ENCODE data around the gene SIT1. TPM values are rescaled to one million over a fixed set of nuclear protein-coding genes. Genes with fewer than 3 reads are reported as not detected.
A peak's percentile ranks its signal among the peaks of the same experiment; 100 is the strongest.

SIT1 gene, protein sequence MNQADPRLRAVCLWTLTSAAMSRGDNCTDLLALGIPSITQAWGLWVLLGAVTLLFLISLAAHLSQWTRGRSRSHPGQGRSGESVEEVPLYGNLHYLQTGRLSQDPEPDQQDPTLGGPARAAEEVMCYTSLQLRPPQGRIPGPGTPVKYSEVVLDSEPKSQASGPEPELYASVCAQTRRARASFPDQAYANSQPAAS
- not detected for total RNA-seq

- no peak for DNase-seq
Observed at GRCh38 chr9:35650341-35651158, at the start of gene SIT1. TSS of gene SIT1 (minus strand) at chr9:35650931. CDS start at chr9:35650853, 78 bp downstream.

DNA sequence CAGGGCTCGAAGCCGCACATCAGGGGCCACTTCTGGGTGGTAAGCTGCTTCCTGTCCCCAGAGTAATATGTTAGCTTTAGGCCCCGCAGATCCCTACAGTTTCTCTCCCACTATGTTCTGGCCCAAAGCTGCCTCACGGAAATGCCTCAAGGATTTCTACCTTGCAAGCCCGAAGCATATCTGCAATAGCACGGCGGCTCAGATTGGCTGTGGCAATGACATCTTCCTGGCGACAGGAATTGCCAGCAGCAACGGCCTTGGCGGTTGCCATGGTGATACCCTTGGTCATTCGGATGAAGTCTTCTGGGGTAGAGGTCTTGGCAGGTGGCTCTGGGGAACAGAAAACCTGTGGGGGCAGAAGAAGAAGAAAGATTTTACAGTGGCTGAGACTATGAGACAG is 49.3 kb upstream of the SIT1 start:
- no peak for DNase-seq

- no peak for DNase-seq
Observed at GRCh38 chr9:35698231-35698630, 47.5 kb upstream of the SIT1 start.

GRCh38 chr9:35697486-35697885 is 46.8 kb upstream of the SIT1 start:
- DNase-seq, result no peak

DNA sequence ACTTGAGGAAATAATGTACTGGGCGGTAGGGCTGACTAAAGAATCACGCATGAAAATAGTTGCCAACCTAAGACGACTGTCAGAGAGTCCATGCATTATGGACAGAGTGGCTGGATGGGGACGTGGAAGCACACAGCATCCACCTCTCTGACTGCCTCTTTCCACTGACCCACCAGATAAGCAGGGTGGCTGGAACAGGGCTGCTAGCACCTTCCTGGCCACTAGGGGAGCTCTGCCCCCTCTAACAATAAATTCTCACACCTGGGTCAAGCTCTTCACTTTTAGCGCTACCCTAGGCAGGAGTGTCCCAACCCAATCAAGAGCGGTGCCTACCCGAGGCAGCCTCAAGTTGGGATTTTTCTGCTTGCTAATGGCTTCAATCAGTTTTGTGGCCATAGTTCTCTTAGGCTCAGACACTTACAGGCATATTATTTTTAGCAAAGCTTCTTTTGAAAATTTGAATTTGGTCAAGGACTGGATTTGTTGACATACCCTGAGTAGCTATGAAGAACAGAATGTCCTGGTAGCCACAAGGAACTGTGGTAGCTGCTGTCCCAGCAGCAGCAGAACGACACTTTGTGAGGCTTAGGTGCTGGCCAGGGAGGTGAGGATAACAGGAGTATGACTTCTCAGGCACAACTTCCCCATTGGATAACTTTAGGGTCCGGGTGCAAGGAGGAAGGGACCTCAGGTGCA is 45.9 kb upstream of the SIT1 start:
- DNase-seq, result peak; percentile 49

- no peak for DNase-seq
Observed at GRCh38 chr9:35695943-35696401, 45.2 kb upstream of the SIT1 start.

GRCh38 chr9:35691757-35692301 is 41.1 kb upstream of the SIT1 start:
- no peak for DNase-seq

- no peak for DNase-seq
Observed at GRCh38 chr9:35691334-35691650, 40.6 kb upstream of the SIT1 start.

DNA sequence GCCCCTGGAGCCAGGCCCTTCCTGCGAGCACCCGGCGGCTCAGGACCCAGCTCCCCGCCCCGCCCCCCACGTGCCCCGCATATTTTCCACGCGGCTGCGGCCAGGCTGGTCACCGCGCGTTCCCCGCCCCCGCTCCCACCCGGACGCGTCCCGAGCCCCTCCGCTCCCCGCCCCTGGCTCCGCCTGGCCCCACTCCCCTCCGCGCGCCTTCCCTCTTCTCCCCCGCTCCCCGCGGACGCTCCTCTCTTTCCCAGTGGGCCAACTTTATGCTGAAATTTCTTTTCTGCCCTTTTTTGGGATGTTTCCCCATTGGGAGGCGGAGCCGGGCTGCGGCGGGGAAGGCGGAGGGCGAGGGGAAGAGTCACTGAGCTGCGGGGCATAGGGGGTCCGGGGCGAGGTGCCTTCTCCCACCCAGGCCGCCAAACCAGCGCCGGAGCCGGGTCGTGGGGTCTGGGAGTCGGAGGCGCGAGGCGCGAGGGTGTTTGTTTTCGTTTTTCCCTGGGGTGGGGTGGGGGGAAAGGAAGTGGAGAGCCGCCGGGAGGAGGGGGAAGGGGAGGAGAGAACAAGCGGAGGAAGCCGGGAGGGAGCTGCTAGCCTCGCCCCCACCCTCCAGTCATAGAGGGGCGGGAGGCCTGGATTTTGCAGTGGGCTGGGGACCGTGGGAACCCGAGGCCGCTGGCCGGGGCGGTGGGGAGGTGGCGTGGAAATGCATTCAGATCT is 40.0 kb upstream of the SIT1 start:
- no peak for DNase-seq

- DNase-seq, result no peak
Observed at GRCh38 chr9:35690294-35690613, 39.5 kb upstream of the SIT1 start.

DNA sequence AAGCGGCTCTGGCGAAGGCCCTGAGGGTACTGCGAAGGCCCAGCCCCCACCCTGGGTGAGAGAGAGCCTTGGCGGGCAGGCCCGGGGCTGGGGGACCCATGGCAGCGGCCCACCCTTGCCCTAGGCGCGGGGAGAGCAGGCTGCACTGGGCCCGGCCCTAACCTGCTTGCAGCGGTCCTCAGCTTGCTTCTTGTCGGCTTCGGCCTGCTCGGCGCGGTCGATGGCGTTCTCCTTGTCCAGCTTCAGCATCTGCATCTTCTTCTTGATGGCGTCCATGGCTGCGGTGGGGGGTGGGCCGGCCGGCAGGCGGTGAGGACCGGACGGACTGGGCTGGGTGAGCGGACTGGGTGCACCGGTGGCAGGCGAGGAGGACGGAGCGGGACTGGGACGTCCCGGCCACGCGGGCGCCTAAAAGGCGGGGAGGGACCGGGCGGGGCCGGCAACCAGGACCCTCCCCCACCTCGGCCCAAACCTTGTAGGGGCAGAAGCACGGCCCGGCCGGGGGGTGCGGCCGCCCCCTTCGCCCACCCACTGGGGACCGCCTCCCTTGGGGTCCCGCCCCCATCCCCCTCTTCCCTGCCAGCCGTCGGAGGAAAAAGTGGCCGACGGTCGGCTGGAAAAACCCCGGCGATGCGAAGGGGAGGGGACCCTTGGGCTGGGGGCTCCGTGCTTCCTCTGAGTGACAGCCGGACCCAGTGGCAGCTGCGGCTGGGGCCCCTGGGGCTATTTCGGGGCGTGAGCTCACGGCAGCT is 39.0 kb upstream of the SIT1 start, which contains the start of gene TPM2:
TSS of gene TPM2 (minus strand) at position 384 of the 752 bp plus-strand sequence. CDS start at position 276, 108 bp downstream.
- no peak for DNase-seq

DNA sequence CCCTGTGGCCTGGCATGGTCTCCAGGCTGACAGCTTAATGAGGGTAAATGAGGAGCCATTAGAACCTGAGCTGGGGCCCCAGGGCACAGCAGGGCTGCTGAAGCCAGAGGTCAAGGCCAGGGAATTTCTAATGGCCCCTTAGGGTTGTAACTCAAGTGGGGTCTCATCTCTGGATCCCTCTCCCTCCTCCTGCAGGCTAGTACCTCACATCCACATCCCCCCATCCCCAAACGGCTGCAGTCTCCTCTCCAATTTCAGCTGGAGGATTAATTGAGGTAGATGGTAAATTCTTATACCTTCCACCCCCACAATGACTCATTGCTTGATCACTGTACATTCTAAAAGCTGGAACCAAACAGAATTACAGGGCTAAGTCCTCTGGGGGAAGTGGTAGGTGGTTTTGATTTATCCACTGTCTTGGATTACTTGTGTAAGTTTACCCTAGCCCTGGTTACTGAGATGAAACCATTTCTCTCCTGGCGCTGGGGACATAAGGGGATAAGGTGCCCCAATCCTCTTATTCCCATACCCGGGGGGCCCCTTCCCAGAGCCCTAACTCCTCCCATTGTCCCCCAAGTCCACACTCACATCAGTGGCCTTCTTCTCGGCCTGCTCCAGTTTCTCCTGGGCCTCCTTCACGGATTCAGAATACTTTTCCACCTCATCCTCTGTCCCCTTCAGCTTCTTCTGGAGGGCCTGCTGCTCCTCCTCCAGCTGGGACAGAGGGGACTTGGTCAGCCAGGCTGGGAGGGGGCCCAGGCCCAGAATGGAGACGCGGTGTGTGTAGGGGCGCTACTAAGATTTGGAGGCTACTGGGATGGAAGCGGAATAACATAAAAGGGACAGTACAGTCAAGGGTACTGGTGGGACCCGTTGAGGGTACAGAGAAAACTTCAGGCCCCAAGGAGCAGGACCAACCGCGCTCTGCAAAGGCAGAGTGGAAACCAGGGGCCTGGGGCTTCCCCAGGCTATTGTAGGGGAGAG is 38.1 kb upstream of the SIT1 start:
- DNase-seq, result no peak

GRCh38 chr9:35687972-35688557 is 37.3 kb upstream of the SIT1 start:
- DNase-seq, result no peak

DNA sequence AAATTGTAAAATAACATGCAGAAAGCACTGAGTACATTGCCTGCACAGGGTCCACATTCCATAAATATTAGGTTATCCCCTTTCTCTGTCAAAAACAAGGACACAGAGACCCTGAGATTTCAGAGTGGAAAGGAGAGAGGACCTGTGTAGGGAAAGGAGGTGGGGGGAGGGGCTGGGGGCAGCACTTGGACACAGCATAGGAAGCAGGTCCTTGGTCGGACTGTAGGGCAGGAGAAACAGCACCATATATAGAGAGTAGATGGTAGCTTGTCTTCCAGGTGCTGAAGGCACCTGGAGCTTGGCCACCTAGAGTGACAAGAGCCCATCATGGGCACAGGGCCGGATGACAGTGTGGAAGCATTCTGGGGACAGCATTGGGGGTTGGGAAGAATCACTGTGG is 36.6 kb upstream of the SIT1 start:
- no peak for DNase-seq

GRCh38 chr9:35686222-35687203 is 35.8 kb upstream of the SIT1 start:
- DNase-seq, result no peak

DNA sequence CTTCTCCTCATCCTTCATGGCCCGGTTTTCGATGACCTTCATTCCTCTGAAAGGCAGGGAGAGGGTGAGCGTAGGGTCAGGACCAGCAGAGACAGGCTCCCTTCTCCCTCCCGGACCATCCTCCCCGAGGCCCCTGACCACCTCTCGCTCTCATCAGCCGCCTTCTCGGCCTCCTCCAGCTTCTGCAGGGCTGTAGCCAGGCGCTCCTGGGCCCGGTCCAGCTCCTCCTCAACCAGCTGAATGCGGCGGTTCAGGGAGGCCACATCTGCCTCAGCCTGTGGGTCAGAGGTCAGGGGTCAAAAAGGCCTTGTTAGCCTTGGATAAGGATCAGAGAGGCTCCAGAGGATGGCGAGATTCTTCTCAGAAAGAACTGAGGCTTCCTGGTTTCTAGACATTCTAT is 34.8 kb upstream of the SIT1 start:
- no peak for DNase-seq

- DNase-seq, result no peak
Observed at GRCh38 chr9:35684921-35685320, 34.2 kb upstream of the SIT1 start.

GRCh38 chr9:35683323-35683722 is 32.6 kb upstream of the SIT1 start:
- DNase-seq, result no peak
